Measurements from ENCODE around the gene TRIP4. TPM values are rescaled to one million over a fixed set of nuclear protein-coding genes. Genes with fewer than 3 reads are reported as not detected.

The TRIP4 gene
- total RNA-seq, 1 experiment from 2014 or later: 28.5 TPM

GRCh38 chr15:64425221-64425620 lies 37.6 kb downstream of the TRIP4 start:
- H3K27me3 Mint-ChIP-seq (ENCODE audit: unreplicated experiment): no peaks in the 10 kb centered on the region
- peaks cover 6% of the 10 kb centered on the region for H3K4me1 Mint-ChIP-seq (ENCODE audit: low read depth, unreplicated experiment)
- no peaks in the 10 kb centered on the region for H3K9me3 Mint-ChIP-seq (ENCODE audit: low read depth, unreplicated experiment)
- BruUV-seq (replicated peaks): no TSS peak
- DNase-seq: no peak
- peaks cover 25% of the 10 kb centered on the region for H3K36me3 Mint-ChIP-seq (ENCODE audit: insufficient read depth, unreplicated experiment)
- no peak overlapping the region for H3K27ac Mint-ChIP-seq (ENCODE audit: unreplicated experiment)
- TF ChIP-seq, protein P1, sequence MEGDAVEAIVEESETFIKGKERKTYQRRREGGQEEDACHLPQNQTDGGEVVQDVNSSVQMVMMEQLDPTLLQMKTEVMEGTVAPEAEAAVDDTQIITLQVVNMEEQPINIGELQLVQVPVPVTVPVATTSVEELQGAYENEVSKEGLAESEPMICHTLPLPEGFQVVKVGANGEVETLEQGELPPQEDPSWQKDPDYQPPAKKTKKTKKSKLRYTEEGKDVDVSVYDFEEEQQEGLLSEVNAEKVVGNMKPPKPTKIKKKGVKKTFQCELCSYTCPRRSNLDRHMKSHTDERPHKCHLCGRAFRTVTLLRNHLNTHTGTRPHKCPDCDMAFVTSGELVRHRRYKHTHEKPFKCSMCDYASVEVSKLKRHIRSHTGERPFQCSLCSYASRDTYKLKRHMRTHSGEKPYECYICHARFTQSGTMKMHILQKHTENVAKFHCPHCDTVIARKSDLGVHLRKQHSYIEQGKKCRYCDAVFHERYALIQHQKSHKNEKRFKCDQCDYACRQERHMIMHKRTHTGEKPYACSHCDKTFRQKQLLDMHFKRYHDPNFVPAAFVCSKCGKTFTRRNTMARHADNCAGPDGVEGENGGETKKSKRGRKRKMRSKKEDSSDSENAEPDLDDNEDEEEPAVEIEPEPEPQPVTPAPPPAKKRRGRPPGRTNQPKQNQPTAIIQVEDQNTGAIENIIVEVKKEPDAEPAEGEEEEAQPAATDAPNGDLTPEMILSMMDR (IDR thresholded peaks at IDR 0.05; ENCODE audit: unreplicated experiment): no peak
- CTCF ChIA-PET: interaction anchor here (0.7 kb wide), 1 partner anchor 231 kb away, joined by 4 read pairs; no protein-coding TSS in a partner anchor
- no peak overlapping the region for H3K4me3 Mint-ChIP-seq (ENCODE audit: low read depth, unreplicated experiment)
- intact Hi-C loops (cut with micrococcal nuclease; ENCODE audit: unreplicated experiment): loop anchor here (5.0 kb wide), 2 partner anchors 227 to 302 kb away; no protein-coding TSS in a partner anchor

DNA sequence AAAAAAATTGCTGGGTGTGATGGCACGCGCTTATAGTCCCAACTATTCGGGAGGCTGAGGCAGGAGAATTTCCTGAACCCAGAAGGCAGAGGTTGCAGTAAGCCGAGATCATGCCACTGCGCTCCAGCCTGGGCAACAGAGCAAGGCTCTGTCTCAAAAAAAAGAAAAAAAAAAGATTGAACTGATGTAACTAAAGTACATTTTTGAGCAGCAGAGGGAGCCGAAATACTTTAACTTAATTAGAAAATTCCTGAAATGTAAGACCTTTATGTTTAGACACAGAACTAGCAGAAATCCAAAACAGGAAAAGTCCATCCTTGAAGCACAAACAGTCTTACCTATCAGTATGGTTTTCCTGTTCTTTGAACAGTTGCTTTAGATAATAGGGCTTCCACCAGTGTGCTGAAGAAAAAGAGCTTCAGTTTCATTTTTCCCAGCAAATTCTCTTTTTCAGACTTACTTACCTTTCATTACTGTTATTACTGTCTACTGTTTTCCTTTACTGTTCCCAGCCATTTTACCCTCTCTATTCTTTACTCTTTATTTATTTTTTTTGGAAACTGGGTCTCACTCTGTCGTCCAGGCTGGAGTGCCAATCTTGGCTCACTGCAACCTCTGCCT lies 39.3 kb downstream of the TRIP4 start:
- no TSS peak for BruUV-seq (replicated peaks)
- Mint-ChIP-seq H3K4me1 (ENCODE audit: low read depth, unreplicated experiment) (peaks cover 6% of the 10 kb centered on the region), H3K4me3 (ENCODE audit: low read depth, unreplicated experiment) (no peak overlapping the region), H3K27ac (ENCODE audit: unreplicated experiment) (no peak overlapping the region), H3K9me3 (ENCODE audit: low read depth, unreplicated experiment) (no peaks in the 10 kb centered on the region), H3K27me3 (ENCODE audit: unreplicated experiment) (no peaks in the 10 kb centered on the region), H3K36me3 (ENCODE audit: insufficient read depth, unreplicated experiment) (peaks cover 22% of the 10 kb centered on the region)
- CTCF ChIA-PET: interaction anchor here (0.7 to 2.0 kb wide), 4 partner anchors 11 to 255 kb away, joined by 3 to 8 read pairs (median 4); no protein-coding TSS in a partner anchor
- peak; percentile 6 for DNase-seq
- TF ChIP-seq, protein P1 (IDR thresholded peaks at IDR 0.05; ENCODE audit: unreplicated experiment): no peak
- intact Hi-C loops (cut with micrococcal nuclease; ENCODE audit: unreplicated experiment): loop anchor here (2.0 to 5.0 kb wide), 3 partner anchors 225 to 300 kb away; no protein-coding TSS in a partner anchor

- no peak for DNase-seq
- no peak overlapping the region for H3K4me3 Mint-ChIP-seq (ENCODE audit: low read depth, unreplicated experiment)
- TF ChIP-seq, protein P1 (IDR thresholded peaks at IDR 0.05; ENCODE audit: unreplicated experiment): no peak
- intact Hi-C loops (cut with micrococcal nuclease; ENCODE audit: unreplicated experiment): loop anchor here (5.0 kb wide), 2 partner anchors 223 to 298 kb away; no protein-coding TSS in a partner anchor
- H3K27ac Mint-ChIP-seq (ENCODE audit: unreplicated experiment): no peak overlapping the region
- peaks cover 21% of the 10 kb centered on the region for H3K36me3 Mint-ChIP-seq (ENCODE audit: insufficient read depth, unreplicated experiment)
- no peaks in the 10 kb centered on the region for H3K27me3 Mint-ChIP-seq (ENCODE audit: unreplicated experiment)
- no peaks in the 10 kb centered on the region for H3K4me1 Mint-ChIP-seq (ENCODE audit: low read depth, unreplicated experiment)
- no TSS peak for BruUV-seq (replicated peaks)
- H3K9me3 Mint-ChIP-seq (ENCODE audit: low read depth, unreplicated experiment): no peaks in the 10 kb centered on the region
- CTCF ChIA-PET: interaction anchor here (1.1 kb wide), 1 partner anchor 31 kb away, joined by 3 read pairs; the partner anchor contains the start of gene ZNF609
Observed at GRCh38 chr15:64429448-64429847, 41.8 kb downstream of the TRIP4 start.

GRCh38 chr15:64430000-64430735 lies 42.5 kb downstream of the TRIP4 start:
- Mint-ChIP-seq H3K4me1 (ENCODE audit: low read depth, unreplicated experiment) (no peaks in the 10 kb centered on the region), H3K9me3 (ENCODE audit: low read depth, unreplicated experiment) (no peaks in the 10 kb centered on the region), H3K36me3 (ENCODE audit: insufficient read depth, unreplicated experiment) (peaks cover 16% of the 10 kb centered on the region), H3K27me3 (ENCODE audit: unreplicated experiment) (no peaks in the 10 kb centered on the region), H3K4me3 (ENCODE audit: low read depth, unreplicated experiment) (no peak overlapping the region), H3K27ac (ENCODE audit: unreplicated experiment) (no peak overlapping the region)
- no peak for DNase-seq
- no TSS peak for BruUV-seq (replicated peaks)
- intact Hi-C loops (cut with micrococcal nuclease; ENCODE audit: unreplicated experiment): loop anchor here (5.0 kb wide), 2 partner anchors 222 to 297 kb away; no protein-coding TSS in a partner anchor
- TF ChIP-seq, protein P1 (IDR thresholded peaks at IDR 0.05; ENCODE audit: unreplicated experiment): no peak
- CTCF ChIA-PET: interaction anchor here (1.1 kb wide), 1 partner anchor 30 kb away, joined by 3 read pairs; the partner anchor contains the start of gene ZNF609
